GM18519 (cell line): ENCODE data around the gene SPACA4.
"Not testable (repeated sequence)": the region's sequence is repeated elsewhere in the genome, so short reads cannot be mapped to it uniquely, and the experiment has no call there.

Experiments used
- ATAC-seq: cut with Tn5 transposase; IDR thresholded peaks from one replicate; pipeline ENCODE4 v1.9.1; 2021; ENCODE audit warnings: mild to moderate bottlenecking, moderate library complexity; ENCODE audit not compliant: unreplicated experiment, low FRiP score

The SPACA4 gene

DNA sequence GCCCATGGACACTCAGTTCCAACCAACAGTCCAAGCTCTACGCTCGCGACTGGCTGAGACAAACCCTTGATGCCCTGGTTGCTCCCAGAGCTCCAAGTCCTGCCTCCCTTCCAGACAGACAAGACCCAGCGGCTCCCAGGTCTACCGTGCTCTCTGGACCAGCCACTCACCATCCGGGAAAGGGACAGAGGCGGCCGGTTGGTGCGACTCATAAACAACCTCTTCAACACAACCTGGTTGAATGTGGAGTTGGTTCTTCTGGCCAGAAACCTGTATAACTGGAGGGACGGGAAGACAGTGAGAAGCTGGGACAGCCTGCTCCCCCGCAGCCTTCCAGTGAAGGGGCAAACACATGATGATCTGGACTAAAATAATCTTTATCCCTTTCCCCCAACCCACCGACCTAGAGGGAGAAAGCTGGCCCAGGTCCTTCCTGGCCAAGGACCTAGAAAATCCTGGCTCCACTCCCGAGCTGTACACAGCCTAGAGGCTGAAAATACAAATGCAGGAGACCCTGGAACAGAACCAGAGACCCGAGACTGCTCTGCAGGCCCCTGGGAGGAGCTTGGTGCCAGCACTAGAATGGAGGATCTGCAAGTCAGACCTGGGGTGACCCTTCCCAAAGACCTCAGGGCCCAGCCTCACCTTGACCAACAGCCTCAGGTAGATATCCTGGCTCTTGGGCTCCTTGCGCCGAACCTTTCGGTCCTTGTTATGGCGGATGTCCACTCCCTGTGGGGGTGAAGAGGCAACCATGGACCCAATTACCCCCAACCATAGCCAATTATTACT, 10.8 kb downstream of the SPACA4 start:
- no peak for ATAC-seq

DNA sequence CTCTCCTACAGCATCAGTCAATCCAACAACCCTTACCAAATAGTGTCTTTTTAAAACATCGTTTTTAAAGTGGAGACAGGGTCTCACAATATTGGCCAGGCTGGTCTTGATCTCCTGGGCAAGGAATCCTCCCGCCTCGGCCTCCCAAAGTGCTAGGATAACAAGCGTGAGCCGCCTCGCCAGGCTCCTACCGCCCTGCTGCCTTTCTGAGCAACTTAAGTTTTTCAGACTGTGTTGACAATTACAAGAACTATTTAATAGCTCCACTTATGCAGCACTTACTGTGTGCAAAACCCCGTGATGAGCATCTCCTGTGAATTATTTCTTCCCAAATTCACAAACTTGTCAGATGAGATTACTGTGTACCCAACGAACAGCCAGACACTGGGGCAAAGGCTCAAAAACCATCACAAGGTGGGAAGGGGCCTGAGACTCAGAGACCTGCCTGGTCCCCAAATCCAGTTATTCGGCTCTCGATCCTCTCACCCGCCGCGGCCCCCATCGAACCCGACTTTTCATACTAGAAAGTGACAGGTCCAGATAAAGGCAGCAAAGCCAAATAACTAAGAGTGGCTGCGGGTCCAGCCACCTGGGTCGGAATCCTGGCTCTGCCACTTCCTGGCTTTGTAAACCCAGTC, 11.9 kb downstream of the SPACA4 start:
- ATAC-seq = no peak

DNA sequence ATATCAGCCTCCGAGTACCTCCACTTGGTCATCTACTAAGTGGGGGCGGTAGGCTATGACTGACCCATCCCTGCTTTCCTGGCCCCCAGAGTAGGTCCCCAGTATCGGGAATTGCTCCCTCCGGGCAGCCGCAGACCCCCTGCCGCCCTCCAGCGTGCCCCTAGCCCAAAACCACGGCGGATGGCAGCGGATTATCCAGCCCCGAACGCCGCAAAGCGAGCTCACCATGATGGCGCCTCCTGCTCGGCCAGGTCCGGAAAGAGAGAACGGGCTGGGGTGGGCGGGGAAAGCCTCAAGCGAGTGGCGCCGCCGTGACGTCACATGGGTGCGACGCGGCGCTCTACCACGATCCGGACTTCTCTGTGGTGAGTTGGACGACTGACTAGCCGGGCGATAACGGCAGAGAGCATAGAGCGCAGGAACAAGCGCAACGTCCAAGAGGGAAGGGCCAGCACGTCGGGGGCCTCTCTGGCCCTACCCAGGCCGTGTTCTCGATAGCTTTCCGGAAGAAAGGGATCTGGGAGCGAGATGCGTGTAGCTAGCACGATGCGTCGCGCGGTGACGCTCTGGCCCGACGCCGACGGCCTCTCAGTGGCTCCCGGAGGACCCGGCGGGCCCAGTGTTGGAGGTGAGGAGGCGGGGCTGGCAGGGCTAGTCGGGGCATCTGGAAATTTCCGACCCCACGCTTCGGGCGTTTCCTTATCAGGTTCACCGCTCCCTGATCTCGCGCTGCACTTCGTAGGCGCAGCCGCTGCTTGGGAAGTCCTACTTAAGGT, 12.6 kb downstream of the SPACA4 start, which contains the start of the genes RPL18 and SPHK2:
Gene RPL18 (minus strand): TSS at position 263 of the 776 bp plus-strand sequence. CDS start 35 bp downstream, at position 228.
Gene SPHK2 (plus strand): TSS at position 591 of the 776 bp plus-strand sequence. CDS start 1,009 bp downstream, outside the sequence.
- ATAC-seq = peak; percentile 77

DNA sequence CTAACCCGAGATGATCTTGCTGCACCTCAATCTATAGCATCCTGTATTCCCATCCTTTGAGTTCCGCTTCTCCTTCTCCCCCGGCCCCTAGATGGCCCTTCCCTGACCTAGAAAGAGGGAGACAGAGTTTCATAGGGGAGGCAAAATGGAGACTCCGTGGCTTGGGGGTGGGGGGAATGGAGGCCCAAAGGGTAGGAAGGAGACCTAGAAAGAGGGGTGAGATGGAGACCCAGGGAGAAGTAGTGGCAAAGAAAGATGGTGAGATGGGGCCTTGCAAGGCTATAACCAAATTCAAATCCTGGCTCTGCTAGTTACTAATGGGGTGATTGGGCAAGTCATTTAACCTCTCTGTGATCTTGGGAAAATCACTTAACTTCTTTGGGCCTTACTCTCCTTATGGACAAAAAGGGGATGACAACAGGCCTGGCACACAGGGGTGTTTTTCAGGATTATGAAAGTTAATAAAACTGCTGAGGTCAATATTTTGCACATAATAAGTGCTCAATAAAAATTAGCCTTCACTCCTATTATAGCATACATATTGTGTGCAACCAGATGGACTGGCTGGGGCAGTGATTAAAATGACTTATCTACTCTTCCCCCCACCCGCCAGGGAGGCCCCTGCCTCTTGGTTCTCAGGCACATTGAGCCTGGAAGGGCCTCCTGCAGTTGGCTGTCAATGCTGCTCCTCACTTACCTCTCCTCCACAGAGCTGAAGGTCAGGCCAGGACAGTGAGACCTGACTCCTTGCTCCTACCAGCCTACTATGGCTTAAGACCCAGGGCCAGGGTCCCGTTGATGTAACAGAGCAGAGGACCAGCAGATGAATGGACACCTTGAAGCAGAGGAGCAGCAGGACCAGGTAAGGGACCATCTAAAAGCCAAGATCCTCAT, 13.4 kb downstream of the SPACA4 start:
- ATAC-seq = no peak

DNA sequence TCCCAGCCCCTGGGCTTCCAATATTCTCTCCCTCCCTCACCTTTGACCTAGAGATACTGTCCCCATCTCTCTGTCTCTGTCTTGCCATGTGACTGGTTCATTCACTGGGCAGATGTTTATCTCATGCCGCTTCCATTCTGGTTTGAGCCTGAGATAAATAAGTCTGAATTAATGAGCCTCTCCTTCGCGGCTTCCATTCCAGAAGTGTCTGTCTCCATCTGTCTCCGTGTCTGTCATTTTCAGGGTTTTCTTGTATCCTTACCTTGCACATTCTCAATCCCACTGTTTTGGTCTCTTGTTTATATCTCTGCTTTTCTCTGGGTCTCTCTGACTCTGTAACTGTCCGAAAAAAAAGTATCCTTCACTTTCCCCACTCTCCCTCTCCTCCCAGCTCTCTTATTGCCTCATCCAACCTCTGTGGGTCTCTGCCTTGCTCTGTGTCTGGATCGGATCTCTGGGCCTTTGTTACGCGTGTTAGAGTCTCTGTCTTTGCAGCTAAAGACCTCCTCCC, 17.1 kb downstream of the SPACA4 start:
- no peak for ATAC-seq

DNA sequence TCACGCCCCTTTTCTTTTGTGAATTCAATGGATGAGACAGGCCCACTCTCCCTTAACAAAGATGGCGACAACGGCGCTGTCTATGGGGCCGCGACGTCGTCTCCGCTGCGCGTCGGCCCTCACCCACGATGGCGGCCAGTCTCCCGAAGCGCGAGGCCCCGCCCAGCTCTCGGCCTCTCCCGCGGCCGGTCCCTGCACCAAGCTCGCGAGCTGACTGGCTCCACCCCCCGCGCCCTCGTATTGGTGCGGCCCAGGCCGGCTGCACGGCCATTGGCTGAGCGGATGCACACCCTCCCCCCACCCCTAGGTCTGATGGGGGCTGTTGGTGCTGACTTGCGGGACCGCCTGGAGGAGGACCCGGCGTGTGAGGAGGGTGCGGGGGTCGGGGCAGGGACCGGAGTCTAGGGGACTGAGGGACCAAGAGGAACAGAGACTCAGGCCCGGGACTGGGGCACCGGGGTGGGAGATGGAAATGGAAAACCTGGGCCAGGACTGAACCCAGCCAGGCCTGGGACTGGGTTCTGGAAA, 17.6 kb downstream of the SPACA4 start:
- peak; percentile 40 for ATAC-seq

DNA sequence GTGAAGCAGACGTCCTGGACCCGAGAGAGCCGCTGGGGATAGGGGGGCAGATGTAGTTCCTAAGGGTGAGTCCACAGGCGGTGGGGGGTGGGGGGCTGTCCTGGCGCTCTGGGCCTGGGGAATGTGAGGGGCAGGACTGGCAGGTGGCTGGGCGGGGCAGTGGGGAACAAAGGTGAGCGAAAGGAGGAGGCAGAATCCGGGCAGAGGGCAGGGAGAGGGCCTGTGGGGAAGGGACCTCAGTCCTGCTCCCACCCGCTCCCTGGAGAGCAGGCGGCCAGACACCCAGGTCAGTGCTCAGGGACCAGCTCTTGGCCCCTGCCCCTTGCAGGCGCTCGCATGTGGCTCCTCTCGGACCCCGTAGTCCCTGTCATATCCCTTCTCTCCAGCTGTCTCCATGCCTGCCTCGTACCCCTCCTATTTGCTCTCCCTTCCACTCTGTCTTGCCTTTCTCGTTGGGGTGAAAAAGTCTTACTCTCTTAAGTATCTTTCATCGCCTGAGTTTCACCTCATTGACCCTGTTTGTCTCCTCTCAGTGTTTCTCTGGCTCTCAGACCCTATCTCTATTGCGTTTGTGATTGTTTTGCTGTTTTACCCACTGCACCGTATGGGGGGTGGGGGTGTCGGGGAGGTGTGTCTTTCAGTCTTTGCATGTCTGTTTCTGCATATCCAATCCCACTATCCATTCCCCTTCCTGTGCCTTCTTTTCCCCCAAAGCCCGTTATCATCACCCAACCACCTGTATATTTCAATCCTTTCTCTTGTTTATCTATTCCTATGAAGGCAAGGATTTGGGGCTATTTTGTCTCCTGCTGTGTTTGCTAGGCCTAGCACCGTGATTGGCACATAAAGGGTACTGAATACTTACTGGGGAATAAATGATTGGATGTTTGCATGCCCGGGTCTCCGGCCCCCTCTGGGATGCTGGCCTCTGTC, 18.5 kb downstream of the SPACA4 start:
- no peak for ATAC-seq

DNA sequence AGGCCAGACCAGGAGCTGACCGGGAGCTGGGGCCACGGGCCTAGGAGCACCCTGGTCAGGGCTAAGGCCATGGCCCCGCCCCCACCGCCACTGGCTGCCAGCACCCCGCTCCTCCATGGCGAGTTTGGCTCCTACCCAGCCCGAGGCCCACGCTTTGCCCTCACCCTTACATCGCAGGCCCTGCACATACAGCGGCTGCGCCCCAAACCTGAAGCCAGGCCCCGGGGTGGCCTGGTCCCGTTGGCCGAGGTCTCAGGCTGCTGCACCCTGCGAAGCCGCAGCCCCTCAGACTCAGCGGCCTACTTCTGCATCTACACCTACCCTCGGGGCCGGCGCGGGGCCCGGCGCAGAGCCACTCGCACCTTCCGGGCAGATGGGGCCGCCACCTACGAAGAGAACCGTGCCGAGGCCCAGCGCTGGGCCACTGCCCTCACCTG, 19.4 kb downstream of the SPACA4 start:
- ATAC-seq = no peak

DNA sequence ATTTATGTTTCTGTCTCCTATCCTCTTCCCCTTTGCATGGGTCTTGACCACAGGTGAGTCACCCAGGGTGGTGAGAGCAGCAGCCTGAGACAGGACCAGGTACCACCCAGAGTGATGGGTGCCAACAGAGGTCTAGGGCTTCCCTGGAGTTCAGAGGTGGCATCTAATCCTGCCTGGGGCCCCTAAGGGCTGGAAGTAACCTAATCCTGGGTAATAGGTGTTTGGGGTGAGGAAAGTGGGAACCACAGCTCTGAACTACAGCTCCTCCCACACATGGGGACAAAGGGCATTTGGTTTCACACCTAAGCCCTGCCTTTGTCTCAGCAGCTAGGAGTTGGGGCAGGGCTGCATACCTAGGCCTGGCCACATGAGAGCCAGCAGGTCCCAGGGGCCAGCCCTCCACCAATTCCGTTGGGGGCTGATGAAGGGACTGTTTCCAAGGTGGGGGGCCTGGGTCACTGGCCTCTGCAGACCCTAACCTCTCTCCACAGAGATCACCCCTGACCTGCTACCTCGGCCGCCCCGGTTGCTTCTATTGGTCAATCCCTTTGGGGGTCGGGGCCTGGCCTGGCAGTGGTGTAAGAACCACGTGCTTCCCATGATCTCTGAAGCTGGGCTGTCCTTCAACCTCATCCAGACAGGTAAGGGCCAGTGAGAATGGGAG, 20.8 kb downstream of the SPACA4 start:
- no peak for ATAC-seq

DNA sequence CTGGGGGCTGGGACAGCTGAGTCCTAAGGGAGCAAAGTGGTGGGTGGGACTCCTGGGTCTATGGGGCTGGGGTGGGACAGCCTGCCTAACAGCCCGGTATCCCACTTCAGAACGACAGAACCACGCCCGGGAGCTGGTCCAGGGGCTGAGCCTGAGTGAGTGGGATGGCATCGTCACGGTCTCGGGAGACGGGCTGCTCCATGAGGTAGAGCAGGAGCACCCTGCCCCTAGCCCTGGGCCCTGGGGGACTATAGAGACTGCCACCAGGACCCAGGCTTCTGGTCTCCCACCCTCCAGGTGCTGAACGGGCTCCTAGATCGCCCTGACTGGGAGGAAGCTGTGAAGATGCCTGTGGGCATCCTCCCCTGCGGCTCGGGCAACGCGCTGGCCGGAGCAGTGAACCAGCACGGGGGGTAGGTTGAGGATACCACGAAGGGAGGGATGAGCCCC, 21.3 kb downstream of the SPACA4 start:
- ATAC-seq = no peak

DNA sequence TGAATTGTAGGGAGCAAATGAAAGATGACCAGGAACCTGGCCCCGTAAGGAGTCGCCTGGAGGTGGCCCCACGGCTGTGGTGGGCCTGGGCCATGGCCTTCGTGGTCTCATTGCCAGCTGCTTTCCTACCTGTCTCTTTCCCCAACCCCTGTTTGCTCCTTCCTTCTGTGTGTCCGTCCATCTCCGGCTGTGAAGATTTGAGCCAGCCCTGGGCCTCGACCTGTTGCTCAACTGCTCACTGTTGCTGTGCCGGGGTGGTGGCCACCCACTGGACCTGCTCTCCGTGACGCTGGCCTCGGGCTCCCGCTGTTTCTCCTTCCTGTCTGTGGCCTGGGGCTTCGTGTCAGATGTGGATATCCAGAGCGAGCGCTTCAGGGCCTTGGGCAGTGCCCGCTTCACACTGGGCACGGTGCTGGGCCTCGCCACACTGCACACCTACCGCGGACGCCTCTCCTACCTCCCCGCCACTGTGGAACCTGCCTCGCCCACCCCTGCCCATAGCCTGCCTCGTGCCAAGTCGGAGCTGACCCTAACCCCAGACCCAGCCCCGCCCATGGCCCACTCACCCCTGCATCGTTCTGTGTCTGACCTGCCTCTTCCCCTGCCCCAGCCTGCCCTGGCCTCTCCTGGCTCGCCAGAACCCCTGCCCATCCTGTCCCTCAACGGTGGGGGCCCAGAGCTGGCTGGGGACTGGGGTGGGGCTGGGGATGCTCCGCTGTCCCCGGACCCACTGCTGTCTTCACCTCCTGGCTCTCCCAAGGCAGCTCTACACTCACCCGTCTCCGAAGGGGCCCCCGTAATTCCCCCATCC, 22.1 kb downstream of the SPACA4 start:
- ATAC-seq = no peak

DNA sequence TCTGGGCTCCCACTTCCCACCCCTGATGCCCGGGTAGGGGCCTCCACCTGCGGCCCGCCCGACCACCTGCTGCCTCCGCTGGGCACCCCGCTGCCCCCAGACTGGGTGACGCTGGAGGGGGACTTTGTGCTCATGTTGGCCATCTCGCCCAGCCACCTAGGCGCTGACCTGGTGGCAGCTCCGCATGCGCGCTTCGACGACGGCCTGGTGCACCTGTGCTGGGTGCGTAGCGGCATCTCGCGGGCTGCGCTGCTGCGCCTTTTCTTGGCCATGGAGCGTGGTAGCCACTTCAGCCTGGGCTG, 22.7 kb downstream of the SPACA4 start:
- ATAC-seq = no peak

DNA sequence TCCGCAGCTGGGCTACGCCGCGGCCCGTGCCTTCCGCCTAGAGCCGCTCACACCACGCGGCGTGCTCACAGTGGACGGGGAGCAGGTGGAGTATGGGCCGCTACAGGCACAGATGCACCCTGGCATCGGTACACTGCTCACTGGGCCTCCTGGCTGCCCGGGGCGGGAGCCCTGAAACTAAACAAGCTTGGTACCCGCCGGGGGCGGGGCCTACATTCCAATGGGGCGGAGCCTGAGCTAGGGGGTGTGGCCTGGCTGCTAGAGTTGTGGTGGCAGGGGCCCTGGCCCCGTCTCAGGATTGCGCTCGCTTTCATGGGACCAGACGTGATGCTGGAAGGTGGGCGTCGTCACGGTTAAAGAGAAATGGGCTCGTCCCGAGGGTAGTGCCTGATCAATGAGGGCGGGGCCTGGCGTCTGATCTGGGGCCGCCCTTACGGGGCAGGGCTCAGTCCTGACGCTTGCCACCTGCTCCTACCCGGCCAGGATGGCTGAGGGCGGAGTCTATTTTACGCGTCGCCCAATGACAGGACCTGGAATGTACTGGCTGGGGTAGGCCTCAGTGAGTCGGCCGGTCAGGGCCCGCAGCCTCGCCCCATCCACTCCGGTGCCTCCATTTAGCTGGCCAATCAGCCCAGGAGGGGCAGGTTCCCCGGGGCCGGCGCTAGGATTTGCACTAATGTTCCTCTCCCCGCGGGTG, 23.2 kb downstream of the SPACA4 start:
- ATAC-seq = no peak

DNA sequence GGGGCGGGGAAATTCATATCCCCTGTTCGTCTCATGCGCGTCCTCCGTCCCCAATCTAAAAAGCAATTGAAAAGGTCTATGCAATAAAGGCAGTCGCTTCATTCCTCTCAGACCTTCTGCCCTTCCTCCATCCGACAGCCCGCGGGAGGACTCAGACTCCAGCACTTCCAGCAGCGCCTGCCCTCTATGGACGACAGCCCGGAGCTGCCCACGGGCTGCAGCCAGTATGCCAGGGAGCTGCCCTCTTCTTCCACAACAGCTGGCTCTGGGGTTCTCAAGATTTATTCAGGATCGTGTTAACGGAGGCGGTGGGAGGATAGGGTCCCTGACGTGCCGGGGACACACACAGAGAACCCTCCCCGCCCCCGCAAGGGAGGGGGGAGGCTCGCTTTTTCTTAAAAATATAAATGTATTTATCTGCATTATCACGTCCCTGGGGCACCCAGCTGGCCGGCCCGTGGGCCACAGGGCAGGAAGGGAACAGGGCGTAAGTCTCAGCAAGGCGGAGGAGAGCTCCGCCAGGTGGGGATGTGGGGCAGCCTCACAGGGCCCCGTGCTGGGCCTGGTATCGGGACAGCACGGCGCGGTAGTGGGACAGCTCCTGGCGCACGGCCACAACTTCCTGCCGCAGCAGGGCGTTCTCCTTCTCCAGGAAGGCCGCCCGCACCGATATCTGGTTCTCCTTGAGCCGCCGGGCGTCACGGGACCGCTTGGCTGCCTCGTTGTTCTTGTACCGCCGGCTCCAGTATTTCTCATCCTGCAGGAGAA, 23.9 kb downstream of the SPACA4 start:
- ATAC-seq = no peak

DNA sequence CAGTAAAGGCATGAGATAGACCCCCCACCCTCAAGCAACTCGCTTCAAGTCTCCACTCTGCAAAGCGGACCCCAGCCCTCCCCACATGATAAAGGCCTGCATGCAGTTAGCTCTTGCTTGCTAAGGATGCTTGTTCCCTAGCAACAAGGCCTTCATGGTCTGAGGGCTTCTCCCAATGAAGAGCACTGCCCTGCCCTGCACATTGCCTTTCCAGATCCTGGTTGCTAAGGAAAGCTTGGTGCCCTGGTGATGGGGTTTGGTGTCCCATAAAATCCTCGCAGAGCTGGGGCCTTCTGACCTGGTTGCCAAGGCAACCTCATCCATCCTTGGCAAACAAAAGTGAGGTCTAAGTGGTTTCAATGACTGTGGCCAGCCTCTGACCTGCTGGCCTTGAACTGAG, 24.7 kb downstream of the SPACA4 start:
- ATAC-seq = no peak

DNA sequence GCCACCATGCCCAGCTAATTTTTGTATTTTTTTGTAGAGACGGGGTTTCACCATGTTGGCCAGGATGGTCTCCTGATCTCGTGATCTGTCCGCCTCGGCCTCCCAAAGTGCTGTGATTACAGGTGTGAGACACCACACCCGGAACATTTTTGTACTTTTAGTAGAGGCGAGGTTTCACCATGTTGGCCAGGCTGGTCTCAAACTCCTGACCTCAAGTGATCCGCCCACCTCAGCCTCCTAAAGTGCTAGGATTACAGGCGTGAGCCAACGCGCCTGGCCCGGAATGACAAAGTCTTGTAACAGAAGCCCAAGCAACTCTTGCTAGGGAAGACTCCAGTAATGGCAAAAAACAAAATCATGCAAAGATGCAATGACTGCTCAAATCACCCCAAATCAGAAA, 25.7 kb downstream of the SPACA4 start:
- ATAC-seq = not testable (repeated sequence)
